ENCODE data around the gene TMEM123.

Gene TMEM123

DNA sequence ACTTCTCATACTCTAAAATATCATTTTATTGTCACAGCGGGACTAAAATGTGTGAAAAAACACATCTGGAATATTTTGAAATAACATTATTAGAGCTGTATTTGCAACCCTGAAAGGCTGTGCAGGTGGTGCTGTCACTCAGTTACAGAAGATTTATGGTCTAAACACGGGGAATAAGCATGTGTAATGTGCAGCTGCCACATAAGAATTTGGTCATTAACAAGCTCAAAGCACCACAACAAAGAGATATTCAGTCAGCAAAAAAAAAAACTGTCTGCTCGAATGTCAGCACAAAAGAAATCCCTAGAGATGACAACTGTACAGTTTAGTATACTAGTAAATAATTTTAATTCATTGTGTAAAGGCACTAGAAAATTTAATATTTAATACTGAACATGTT is 31.3 kb downstream of the TMEM123 start:
- no peak for FAIRE-seq

DNA sequence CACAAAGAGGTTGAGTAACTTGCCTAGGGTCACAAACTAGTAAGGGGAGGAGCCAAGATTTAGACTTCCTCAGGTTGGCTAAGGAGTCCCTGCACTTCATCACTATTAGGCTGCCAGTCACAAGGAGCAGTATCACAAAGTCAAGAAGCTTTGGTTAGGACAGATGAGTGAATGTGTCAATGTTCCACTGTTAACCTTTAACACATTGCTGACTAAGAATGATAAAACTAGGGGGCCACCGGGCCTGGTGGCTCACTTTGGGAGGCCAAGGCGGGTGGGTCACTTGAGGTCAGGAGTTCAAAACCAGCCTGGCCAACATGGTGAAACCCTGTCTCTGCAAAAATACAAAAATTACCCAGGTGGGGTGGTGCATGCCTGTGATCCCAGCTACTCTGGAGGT is 32.0 kb downstream of the TMEM123 start:
- FAIRE-seq = no peak

DNA sequence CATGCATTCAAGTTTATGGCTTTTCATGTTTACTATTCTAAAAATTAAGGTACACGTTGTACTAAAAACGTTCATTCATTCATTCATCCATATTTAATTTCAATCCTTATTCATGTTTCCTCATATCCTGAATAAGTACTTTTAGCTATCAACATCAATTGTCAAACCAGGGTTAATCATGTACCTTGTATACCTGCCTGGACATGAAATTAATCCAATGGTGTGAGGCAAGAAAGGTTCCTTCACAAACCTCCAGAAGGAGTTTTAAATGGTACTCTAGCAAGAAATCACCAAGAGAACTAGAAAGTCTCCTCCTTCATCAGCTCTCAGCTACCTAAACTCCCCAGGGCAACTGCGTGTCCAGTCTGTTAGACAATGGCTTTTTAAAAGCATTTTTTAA is 33.4 kb downstream of the TMEM123 start:
- no peak for FAIRE-seq

DNA sequence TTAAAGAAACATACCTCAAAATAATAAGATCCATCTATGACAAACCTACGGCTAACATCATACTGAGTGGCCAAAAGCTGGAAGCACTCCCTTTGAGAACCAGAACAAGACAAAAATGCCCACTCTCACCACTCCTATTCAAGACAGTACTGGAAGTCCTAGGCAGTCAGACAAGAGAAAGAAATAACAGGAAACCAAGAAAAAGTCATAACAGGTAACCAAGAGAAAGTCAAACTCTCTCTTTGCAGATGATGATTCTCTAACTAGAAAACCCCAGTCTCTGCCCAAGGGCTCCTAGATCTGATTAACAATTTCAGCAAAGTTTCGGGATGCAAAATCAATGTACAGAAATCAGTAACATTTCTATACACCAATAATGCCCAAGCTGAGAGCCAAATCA is 35.6 kb downstream of the TMEM123 start:
- no peak for FAIRE-seq

DNA sequence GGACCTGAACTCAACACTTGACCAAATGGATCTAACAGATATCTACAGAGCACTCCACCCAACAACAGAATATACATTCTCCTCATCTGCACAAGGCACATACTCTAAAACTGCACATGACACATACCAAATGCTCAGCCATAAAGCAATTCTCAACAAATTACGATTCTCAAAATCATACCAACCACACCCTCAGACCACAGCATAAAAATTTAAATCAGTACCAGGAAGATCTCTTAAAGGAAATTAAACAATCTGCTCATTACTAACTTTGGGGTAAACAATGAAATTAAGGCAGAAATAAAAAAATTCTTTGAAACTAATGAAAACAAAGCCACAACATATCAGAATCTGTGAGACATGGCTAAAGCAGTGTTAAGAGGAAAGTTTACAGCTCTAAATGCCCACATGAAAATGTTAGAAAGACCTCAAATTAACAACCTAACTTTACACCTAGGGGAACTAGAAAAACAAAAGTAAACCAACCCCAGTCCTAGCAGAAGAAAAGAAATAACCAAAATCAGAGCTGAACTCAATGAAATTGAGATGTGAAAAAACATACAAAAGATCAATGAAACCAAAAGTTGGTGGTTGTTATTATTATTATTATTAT is 37.2 kb downstream of the TMEM123 start:
- FAIRE-seq = no peak

DNA sequence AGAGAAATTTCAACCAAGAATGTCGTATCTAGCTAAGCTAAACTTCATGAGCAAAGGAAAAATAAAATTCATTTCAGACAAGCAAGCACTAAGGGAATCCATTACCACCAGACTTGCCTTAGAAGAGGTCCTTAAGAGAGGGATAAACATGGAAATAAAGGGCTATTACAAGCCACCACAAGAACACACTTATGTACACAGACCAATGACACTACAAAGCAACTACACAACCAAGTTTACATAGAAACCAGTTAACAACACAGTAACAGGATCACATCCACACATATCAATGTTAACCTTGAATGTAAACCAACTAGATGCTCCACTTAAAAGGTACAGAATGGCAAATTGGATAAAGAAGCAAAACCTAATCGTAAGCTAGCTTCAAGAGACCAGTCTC is 38.0 kb downstream of the TMEM123 start:
- FAIRE-seq = no peak

DNA sequence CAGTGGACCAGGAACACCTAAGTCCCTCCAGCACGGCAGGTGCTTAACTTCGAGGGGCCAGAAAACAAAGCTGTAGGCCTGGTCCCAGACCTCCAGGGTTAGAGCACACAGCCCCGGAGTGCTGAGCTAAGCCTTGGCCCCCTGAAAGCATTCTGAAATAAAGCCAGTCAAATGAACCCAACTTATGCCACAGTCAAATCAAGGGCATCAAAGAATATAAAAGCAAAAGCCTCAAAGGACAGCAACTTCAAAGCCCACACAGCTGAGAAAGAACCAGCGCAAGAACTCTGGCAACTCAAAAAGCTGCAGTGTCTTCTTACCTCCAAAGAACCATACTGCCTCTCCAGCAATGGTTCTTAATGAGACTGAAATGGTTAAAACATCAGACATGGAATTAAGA is 39.1 kb downstream of the TMEM123 start:
- FAIRE-seq = no peak

DNA sequence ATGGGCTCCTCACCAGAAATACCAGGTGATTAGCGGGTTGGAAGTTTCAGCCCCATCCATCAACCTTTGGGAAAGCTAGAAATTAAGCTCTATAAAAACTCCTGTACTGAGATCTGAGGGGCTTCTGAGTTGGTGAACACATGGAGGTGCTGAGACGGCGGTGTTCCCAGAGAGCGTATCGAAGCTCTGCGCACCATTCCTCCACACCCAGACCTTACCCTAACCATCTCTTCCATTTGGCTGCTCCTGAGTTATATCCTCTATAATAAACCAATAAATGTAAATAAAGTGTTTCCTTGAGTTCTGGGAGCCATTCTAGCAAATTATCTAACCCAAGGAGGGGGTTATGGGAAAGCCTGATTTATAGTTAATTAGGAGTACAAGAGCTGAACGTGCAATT is 41.4 kb downstream of the TMEM123 start:
- FAIRE-seq = no peak

DNA sequence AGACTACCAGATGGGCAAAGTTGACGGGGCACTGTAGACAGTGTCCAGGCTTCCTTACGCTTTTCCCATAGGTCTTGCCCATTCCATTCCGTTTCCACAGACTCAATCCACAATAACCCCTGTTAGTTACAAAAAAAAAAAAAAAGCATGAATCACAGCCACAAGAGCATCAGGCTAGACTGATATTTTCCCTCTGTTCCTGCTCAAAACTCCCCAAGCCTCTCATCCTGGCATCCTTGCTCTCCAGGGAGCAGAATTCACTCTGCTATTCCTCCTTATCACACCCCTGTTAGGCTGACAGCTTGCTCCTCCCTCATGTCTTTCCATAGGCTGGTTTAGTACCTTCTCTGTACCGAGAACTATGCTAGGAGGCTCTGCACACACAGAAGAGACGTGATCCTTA is 42.2 kb downstream of the TMEM123 start:
- FAIRE-seq = no peak

DNA sequence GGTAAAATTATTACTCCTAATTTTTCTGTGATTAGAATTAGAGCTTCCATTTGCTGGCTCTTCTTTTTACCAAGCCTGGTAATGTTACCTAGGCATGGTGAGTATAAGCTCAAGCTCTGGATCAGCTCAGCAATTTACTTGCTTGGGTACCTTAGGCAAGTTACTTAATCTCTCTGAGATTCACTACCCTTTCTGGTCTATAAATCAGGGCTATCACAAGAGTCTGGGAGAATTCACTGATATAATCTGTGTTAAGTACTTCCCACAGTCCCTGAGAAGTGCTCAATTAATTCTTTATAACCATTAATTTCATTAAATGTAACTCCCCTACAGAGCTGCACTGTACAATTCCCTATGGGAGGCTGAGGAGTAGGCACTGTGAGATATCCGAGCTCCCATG is 44.2 kb downstream of the TMEM123 start:
- FAIRE-seq = no peak

DNA sequence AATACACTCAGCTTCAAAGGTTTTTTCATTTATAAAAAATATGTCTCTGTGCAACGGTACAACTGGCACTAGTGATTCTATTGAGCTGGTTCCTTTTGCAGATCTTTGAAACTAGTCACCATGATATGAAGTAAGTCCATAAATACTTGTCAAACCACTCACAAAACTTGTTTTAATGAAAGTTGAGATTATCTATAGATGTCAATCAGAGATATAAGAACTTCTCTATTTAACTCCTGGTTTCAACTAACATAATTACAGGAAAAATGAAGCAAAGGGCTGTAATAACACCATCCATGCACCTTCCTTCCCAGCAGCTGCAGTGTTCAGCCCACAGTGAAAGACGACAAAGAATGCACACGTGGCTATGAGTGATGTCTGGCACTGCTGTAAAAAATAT is 44.7 kb downstream of the TMEM123 start:
- no peak for FAIRE-seq

DNA sequence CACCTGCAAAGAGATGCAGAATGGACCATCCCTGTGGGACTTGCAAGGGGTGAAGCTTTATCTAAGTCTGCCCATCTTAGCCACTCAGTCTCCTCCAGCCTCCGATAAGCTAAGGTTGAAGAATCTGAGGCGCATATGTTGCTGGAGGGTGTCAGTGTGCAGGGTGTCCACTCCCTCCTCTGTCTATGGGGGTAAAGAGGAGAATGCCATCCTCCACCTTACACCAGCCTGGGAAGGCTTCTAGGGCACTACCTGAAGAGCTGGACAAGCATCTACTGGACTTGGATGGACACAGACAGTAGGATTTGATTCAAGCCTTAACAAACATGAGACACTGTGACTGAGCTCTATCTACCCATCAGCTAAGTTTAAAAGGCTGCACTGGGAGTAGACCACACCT is 46.5 kb downstream of the TMEM123 start:
- no peak for FAIRE-seq

DNA sequence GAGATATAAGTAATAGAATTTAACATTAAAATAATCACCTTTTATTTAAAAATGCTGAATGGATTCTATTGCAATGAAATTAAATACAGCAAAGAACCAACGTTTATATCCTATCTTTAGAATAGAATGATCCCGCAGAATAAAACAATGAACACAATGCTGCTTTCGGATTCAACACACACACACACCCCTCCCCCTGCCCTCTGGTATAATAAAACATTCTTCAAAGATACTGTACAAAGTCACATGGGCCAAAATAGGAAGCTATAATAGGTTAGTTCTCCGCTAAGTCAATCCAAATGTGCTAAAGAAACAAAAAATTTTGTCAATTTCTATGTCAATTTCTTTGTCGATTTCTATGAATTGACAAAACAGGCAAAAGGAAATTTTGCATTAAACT is 47.1 kb downstream of the TMEM123 start:
- no peak for FAIRE-seq

DNA sequence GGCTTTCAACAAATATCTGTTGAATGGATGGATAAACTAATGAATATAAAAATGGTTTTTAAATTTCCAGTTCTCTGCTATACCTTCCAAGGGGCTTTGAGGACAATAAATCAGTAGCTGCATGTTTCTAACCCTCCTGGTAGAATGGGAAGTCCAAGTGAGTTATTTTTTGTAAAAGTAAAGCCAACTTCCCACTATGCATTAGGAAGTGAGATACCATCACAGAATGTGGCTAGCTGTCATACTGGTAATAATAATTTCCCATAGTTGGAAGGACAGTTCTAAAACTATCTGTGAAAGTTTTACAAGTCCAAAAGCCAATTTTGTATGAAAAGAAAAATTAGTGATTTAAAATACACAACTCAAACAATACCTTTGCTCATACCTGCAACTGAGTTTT is 50.0 kb downstream of the TMEM123 start:
- FAIRE-seq = no peak

DNA sequence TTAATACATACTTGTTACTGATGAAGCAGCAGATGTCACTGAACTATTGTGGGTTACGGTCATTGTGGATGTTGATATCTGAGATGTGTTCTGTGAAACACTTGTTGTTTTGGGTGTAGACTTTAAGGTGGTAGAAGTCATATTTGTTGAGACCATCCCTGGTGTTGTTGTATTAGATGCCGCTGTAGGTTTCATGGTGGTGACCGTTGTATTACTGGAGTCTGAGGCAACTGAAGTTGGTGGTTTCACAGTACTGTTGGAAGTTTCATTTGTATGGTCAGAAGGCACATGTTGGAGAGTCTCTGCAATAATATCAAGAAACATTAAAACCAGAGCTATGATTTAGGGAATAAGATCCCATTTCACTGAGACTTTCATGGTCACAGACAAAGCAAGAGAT is 50.7 kb downstream of the TMEM123 start:
- no peak for FAIRE-seq

DNA sequence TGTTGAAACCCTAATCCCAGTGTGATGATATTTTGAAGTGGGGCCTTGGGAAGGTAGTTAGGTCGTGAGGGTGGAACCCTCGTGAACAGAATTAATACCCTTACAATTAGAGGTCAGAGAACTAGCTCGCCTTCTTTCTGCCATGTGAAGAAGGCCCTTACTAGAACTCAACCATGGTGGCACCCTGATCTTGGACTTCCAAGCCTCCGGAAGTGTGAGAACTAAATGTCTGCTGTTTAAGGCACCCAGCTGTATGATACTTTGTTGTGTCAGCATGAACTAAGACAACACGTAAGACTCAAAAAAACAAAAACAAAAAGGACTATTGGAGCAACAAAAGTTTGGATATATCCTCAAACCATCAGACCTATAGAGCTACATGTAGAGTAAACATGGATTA is 52.0 kb downstream of the TMEM123 start:
- no peak for FAIRE-seq

DNA sequence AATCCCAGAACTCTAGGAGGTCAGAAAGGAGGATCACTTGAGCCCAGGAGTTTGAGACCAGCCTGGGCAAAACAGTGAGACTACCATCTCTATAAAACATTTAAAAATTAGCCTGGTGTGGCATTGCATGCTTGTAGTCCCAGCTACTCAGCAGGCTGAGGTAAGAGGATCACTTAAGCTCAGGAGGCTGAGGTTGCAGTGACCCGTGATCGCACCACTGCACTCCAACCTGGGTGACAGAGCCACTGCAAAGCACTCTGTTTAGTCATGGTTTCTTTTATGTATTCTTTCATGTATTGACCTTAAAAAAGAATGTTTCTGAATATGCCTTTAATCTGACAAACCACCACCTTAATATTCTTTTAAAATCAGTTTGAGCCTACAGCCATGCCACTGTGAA is 53.4 kb downstream of the TMEM123 start:
- no peak for FAIRE-seq

DNA sequence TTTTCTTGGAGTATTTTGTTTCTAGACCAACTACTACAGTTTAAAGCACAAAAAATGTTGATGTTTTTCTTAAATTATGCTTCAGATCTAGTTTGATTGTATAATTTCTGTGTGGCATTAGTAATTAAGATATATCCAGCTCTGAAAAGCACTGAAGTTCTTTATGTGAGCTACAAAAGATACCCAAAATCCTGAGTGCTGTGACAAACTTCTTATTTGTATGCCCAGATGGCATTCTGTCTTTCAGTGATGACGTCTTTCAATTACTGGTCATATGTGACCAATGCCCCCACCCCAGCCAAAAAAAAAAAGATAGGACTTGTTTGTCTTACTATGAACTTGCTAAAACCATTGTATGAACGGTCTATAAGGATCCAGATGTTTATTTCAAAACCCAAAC is 54.3 kb downstream of the TMEM123 start:
- FAIRE-seq = no peak

DNA sequence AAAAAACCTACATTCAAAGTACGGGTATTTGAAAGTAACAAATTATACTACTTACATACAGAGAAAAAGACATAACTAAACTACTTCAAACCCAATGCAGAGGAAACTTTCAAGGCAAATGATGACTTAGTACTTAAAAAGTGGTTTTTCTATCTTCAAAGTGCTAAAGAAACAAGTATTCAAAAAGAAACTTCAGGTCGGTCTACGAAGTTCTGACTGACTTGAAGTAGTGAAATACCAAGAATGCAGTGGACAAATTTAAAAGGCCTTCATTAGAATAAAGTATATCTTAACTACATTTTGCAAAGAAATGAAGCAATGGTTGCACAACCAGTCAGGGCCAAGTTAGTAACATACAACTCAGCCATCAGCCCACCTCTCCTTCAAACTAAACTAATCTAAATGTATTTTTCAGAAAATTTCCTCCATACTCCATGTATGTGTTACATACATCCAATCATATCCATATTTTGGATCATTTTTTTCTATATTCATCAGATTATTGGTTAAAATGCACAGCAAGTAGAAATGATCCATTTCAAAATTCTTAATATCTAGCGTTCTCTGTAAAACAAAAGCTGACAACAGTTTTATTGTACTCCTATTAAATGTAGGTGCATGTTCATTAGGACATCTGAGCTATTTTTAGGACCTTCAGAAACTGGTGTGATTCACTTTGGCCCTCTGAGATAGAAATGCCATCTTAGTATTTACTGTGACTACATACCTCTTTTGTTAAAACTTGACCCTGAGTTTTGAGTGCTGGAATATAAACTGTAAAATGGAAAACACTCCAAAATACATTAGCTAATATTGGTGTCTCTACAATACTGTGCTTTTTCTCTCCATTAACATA is 55.6 kb downstream of the TMEM123 start:
- no peak for FAIRE-seq

DNA sequence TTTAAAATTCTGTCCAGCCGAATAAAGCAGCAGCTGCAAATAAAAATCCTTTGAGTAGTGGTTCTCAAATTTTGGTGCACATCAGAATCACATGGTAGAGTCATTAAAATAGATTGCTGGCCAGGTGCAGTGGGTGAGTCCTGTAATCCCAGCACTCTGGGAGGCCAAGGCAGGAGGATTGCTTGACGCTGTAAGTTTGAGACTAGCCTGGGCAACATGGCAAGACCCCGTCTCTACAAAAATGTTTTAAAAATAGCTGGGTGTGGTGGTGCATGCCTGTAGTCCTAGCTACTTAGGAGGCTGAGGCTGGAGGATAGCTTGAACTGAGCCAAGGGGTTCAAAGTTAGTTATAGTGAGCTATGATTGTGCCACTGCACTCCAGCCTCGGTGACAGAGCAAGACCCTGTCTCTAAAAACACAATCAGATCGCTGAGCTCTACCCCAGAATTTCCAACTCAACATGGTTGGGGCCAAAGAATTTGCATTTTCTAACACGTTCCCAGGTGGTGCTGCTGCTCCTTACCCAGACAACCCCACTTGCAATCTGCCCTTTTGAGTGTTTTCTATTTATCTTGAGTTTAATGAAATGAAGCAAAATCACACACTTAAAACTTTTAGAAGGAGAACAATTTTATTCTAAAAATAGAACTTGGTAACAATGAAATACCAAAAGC is 56.7 kb downstream of the TMEM123 start:
- FAIRE-seq = no peak

DNA sequence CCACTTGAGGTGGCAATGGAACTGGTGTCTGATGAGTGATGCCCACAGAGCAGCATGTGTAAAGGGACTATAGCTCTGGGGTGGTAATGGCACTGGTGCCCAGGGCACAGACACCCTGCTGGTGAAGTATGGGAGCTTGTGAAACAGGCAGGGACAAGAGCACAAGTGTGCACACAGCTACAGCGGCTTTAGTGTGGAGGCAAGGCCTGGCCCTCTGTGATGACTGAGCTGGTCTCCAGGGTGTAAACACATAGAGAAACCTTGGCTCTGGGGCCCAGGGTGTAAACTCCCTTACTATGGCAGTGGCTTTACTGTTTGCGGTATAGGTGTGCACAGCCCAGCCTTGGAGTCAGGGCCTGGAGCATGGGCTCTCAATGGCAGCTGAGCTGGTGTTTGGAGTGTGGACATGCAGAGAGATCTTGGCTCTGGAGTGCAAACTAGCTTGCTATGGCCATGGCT is 59.3 kb downstream of the TMEM123 start:
- FAIRE-seq = no peak

DNA sequence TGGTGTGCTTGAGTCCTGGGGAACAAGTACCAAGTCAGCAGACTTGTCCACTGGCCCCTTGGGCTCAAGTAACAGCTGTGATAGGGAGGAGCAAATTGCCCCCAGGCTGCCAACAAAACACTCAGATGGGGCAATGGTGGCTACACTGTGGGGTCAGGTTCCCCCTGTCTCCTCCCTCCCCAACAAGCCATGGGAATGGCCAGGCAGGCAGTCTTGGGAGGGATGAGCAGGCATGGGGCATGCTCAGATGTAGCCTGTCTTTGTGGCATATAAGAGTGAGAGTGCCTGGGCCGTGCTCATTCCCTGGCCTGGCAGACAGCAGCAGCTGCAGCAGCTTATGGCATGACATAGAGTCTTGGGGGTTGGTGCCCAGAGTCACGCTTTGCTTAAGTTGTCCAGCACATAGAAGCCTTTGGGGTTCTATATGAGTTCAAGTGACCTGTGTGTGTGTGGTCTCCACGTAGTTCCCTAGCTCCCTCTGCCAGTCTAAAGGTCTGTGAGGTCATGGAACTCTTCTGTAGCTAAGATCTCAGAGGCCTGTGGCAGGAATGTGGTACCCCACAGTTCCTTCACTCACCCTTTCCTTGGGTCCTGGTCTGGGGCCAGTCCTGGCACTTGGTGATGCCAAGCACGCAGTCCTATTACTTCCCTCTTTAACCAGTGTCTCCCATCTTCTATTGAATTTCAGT is 60.9 kb downstream of the TMEM123 start:
- FAIRE-seq = no peak

DNA sequence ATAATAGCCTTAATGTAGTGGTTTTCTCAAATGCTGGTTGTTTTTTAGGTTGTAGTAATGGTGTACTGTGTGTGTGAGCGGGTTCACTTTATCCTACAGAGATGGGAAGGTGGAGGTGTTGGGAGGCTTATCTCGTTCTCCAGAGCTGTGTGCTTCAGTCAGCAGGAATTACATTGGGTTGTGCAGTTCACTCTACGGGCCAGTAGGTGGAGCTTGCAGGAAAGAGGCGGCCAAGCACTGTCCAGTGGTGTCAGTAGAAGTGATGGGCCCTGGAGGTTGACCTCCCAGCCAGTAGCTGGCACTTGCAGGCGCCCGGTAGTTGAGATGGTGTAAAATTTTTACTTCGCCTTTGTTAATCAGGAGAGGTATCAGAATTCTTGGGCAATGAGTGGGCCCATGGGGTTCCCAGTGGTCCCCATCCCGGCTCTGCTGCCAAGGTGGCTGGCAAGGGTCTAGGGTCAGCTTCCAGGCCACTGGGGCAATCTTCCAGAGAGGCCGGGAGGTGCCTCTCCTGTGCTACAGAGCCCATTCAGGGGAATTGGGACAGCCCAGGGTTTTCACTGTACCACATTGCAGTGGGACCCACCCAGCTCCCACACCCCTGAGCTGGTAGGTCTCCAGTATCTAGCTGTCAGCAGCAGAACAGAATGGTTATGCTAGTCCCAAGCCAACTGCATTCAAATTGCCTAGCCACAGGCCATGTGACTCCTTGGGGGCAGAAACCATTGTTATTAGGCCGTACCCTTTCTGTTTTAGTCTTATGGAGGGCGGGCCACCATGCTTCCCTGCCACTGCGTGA is 61.7 kb downstream of the TMEM123 start:
- FAIRE-seq = no peak
